Measurements from ENCODE around the gene SINHCAF.

The SINHCAF gene

DNA sequence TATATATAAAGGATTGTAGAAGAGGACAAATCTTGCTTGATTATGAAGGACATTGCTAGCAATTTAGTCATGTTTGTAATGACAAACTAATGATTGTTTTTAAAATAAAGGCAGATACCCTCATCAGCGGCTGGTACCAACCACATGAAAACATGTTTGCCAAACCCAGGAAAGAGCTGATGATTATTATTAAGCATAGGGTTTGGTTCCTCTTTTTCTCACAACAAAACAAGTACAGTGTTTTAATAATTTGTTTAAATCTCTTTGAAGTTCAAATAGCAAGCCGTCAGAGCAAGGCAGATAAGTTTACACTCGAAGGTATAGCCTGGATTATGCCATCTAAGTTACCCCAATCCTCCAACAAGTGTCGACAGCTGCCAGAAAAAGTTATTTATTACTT lies 5.3 kb upstream of the SINHCAF start:
- DNase-seq (ENCODE audit: low spot score): no peak

DNA sequence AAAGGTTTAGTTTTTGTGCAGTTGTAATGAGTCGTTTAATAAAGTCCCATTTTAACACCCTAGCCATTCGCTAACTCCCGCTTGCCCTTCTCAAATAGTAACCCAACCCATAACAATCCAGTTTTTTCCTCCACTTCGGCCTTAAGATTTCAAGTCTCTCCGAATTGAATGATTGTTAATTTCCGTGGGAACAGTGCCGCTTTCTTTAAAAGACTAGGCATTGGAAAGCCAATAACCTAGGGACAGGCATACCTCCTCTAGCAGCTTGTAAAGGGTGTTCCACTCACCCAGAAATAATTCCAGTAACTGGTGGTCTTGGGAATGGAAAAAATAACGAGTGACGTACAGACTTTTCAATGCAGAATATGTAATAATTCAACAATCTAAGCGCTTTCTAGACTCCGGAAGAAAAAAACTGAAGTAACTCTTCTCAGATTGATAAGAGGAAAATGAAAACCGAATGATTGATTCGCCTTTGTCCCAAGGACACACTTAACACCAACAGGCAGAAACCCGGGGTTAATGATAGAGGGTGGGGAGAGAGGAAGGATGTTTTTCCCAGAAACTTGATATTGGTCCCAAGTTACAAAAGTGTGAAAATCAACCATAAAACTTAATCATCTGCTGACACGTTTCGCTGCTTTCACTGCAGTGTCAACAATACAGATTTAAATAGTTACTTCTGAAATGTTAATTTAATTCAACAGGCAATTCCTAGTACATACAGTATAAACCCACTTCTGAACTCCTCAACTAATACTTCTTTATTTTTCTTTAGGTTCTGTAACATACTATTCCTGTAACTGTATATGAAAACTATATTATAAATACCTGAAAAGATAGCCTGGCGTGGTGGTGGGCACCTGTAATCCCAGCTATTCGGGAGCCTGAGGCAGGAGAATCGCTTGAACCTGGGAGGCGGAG lies 1.0 kb upstream of the SINHCAF start:
- DNase-seq (ENCODE audit: low spot score): no peak

DNA sequence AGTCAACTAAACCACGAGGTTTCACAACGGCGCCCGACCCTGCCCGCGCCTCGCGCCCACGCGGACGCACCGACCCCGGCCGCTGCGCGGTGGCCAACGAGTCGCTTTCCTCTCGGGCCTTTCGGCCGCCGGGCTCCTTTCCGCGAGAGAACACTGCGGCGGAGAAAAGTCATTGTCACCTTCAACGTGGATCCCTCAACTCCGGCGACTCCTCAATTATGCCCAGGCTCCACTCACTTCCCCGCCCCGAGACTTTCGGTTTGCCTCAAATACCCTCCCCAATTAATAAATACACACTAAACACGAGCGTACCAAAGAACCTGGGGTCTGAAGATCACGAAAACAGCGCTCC lies 450 bp downstream of the SINHCAF start:
- DNase-seq (ENCODE audit: low spot score): no peak

DNA sequence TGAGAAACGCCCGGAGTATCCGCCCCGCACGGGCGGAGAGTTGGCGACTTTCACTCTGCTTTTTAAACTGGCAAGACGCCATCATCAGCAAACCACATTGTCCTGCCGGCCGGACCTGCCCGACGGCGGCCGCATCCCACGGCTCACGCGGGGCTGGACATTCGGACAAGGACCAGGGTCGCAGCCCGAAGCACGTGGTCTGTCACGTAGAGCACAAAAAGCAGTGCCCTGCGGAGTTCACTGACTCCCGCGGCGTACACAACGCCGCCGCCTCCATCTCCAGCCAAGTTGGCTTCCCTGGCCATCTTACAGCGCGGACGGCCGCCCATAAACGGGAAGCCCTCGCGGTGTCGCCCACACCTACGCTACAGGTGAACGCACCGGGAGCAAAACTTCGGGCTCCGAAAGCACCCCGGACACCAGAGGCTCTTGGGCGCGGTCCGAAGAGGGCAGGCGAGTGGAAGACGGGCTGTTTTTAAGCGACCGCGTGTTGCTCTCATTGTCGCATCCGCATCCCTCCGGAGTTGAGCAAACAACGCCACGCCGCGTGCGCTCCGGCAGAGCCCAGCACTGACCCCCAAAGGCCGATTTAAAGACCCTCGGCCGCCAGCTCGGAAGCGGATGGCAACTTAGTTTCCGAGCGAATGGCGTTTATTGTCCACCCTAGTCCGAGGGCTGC lies 966 bp downstream of the SINHCAF start:
- DNase-seq (ENCODE audit: low spot score): peak; percentile 79

DNA sequence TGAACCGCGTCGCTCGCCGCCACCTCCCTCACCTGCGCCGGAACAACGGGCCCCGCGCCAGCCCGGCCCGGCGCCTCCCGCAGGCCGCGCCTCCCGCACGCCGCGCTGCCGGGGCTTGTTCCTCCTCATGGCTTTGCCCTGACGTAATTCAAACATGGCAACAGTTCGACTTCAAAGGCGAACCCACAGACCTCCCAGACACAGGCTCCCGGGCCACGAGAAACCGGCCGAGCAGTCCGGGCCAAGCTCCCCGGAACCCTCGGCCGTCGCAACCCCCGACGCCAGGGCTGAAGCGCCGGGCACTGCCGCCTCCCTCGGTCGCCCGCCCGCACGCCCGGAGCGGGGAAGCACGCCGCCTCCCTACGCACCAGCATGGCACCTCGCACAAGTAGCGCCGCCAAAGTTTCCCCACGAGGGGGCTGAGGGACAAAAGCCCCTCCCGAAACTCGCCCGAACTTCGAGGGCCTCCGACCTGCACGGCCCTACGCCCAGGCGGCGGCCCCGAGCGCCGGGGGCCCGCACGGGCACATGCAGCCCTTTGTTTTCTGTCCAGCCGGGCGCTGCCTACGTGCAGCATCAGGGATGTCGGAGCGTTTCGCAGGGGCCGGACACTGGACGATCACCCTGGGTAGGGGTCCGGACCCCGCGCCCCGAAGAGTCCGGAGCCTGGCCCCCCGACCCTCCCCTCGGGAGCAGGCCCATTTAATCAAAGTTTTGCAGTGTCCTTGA lies 1.7 kb downstream of the SINHCAF start:
- DNase-seq (ENCODE audit: low spot score): peak; percentile 86

DNA sequence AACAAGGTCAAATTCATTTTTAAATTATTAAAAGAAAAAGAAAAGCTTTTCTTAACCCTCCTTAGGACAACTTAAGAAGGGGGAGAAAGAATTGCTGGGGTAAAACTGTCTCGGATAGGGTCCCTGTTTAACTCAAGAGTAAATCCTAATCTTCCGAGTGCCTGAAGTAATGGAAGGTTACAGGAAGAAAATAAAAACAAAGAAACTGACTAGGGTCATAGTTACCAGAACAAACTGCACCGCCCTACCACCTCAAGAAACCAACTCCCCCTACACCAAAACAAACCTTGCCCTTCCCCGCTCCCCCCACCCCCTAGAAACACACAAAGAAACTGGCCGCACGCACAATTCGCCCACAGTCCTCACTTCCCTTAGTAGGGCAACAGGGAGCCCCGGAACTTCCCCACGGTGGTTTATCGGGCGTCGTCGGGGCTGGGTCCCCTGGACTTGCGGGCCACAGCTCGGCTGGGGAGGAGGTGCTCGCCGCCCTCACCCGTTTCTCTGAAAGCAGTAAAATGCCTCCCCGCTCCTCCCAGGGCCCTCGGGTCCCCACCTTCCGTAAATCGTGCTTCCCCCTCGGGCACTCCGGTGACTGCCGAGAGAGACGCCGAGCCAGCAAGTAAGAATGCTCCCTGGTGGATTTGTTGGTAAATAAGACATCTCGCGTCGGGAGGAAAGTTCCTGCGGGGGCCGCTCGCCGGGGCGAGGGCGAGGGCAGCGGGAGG lies 2.4 kb downstream of the SINHCAF start:
- DNase-seq (ENCODE audit: low spot score): no peak

DNA sequence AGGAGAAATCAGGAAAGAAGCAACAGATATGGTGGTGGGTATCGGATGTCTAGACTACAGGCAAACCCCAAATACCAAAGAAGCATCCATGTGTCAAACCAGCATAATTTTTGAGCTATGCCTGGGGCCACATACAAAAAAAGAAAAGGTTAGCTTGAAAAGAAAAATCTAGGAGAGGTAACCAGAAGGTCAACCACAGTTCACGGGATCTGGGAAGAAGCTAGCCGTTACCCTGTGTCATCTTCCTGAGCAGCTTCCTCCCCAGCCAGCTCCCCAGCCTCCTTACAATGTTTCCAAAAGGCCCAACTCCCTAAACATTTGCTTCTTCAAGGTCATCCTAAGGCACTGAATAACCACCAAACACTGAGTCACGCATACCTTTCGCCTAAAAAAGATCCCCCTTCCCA lies 3.1 kb downstream of the SINHCAF start:
- no peak for DNase-seq (ENCODE audit: low spot score)

DNA sequence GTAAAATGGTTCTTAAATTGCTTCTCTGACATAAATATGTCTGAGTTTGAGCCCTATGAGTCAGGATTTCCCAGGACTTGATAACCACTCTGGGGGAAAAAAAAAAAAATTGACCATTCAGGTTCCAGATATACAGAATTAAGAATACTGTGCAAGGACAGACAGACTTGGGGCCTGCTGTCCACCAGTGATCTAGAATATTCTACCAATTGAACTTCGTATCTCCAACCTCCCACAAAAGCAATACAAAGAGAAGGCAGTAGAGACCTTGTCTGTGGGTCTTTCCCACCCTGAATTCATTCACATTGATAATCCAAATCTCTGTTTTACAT lies 4.1 kb downstream of the SINHCAF start:
- DNase-seq (ENCODE audit: low spot score): no peak

DNA sequence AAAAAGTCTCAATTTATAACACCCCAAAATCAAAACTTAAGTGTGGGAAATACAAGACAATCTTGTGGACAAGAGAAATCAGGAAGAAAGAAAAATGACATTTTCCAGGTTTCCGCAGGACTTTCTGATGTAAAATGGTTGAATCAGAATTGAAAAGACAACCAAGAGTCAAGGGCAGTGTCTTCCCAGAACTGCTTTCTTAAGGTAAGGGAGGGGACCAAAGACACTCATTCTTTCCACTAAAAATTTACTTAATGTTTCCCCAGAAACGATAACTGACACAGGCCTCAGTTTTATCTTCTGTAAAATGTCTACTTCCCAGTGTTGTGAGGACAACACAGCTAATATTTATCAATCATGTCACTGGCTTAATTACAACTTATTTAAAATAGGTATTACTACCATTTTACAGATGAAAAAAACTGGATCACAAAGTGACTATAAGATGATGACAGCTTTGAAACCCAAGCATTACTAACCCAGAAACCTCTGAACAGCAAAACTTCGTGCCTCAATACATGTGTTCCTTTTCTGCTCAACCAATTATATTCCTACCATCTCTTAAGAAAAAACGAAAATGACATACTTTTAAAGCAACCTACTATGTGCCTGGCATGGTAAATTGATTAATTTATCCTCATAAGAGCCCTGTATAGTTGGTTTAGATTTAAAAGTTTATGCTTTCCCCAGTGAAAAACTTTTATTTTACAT lies 4.6 kb downstream of the SINHCAF start:
- DNase-seq (ENCODE audit: low spot score): no peak

DNA sequence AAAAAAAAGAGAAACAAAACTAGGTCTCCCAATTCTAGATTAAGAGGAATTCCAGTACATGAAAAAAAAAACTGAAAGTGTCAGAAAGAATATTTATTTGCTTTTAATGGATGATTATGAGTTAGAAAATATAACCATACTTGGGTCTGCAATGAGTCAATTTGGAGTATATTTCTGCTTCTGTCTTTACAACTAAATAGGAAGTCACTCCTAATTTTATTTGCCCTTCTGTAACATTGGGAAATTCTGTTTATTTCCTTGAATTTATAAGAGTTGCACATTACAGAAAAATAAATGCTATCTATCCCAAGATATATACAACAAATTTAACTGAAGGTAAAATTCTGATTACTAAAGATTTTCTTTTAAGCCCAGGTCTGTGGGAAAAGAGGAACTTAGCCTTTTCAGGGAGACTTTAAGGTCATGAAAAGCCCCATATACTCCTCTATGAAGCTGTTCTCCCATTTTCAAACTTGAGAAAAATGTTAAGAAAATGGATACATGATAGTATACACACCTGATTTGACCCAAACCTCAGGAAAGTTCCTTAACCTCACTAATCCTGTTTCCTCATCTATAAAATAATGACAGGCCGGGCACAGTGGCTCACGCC lies 7.2 kb downstream of the SINHCAF start:
- DNase-seq (ENCODE audit: low spot score): no peak

DNA sequence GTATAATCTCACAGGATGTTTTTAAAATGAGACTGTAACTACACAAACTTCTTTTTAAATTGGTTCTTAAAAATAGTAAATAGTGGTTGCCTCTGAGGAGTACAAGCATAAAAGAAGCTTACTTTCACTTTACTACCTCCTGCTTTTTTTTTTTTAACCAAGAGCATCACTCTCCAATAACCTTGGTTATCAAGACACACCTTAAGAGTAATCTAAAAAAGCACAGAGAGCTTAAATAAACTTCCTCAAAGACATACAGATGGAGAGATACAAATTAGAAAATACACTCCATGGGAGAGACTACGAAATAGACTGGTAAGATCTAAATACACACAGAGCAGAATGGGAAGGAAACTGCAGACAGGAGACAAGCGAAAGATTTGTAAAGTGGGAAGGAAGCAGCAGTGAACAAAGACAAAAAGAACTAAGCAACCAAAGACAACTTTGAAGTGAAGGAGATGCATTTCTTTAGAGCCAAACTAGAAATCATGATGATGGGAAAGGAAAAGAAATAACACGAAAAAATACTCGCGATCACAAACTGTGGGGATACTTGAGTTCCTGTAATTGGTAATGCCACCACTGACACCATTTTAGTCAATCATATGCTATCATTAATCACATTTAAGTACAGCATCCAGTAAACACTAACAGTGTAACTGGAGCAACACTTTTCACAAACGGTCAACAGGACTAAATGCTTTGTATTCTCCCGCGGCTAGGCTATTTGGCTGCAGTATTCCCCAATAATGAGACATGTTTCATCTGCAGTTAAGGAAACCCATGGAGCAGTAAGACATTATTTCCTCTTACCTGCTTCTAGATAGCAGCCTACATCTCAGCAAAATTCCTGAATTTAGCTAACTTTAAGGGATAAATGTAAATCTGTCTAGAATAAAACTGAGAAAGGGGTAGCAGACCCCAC lies 8.2 kb downstream of the SINHCAF start:
- no peak for DNase-seq (ENCODE audit: low spot score)

DNA sequence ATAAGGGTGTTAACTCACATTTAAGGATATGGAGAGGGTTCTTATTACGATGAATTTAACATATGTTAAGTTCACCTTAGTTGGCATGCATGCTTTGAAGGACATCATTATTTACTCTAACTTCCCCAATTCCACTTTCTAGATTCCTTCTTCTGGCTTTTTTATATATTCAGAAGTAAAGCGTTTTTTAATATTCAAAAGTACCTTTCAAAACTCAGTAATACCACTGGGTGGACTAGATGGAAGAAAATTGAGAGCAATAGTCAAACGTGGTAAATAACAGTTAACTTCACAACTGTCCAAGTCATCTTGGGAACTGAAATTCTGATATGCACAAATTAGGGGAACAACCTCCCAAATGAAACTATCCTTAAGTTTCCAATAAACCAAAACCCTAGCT lies 9.1 kb downstream of the SINHCAF start:
- DNase-seq (ENCODE audit: low spot score): no peak

DNA sequence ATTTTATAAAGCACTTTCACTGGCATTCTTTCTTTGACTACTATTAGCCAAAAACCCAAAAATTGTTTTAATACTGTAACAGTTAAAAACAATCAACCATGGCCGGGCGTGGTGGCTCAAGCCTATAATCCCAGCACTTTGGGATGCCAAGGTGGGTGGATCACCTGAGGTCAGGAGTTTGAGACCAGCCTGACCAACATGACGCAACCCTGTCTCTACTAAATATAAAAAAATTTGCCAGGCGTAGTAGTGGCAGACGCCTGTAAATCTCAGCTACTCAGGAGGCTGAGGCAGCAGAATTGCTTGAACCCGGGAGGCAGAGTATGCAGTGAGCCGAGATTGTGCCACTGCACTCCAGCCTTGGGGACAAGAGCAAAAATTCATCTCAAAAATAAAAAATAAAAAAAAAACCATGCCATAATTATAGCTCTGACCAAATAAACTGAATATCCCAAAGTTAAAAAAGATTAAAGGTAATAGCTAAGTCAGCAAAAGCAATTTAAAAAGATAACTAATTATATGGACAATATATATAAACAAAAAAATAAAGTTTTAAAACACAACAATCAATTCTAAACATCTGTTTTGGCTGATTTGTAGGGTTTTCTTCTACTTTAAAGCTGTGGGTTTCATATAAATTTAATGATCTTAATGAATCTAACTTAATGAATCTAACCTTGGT lies 10.0 kb downstream of the SINHCAF start:
- DNase-seq (ENCODE audit: low spot score): no peak

DNA sequence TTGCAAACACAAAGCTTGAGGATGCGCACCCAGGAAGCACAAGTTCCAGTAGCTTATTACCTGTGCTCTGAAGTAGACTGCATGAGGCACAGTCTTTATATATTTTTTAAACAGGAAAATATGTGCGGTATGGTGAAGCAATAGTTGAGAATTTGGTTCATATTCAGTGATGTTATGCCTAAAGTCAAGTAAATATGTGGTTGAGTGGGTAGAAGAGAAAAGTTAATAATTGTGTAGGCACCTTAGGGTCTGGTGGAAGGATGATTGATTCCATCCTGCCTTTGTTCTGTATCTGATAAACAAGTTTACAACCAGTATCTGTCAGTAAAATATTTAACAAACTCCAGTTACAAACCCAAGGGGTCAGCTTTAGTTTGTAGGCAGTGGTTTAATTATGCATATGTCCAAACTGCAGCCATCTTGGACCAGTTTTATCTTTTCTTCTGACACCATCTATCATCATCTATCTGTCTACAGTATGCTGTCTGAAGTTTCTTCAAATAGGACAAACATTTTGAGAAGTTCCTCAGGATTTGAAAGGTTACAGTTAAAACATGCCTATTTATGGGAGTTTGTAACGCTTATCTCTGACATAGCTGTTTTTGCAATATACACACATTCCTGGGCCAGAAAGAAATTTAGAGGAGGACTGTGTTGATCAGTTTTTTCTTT lies 10.8 kb downstream of the SINHCAF start:
- DNase-seq (ENCODE audit: low spot score): no peak

DNA sequence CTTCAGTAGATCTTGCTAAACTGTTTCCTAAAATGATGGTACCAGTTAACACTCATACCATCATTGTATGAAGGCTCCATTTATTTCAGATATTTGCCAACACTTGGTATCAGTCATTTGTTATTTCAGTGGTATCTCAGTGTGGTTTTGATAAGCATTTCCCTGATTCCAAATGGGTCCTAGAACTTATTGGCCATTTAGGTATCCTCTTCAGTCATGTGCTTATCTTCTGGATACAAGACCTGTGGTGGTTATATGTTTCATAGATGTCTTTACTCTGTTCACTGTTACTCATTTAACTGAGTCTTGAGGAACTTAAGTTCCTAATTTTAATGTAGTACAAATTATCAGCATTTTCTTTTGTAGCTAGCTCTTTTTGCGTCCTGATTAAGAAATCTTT lies 13.5 kb downstream of the SINHCAF start:
- DNase-seq (ENCODE audit: low spot score): no peak

DNA sequence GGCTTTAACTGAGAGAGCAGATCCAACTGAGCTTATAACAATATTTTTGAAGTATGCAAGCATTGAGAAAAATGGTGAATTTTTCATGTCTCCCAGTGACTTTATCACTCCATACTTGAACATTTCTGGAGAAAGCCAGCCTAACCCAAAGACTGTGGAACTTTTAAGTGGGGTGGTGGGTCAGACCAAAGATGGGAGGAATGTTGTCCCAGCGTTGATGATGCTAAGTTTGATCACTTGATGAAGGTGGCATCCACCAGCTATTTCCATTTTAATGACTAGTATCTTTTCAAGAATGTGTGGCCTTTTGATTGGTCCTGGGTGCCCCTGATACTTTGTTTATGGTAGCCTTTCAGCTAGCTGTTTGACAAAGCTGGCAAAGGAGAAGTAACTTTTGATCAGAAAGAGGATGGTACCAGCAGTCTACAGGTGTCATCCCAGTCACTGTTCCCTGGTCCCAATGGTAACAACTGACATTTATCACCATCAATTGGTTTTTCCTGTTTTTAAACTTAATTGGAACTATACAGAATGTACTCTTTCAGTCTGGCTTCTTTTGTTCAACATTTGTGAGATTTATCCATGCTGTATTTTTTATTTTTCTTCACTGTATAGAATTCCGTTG lies 14.2 kb downstream of the SINHCAF start:
- no peak for DNase-seq (ENCODE audit: low spot score)

DNA sequence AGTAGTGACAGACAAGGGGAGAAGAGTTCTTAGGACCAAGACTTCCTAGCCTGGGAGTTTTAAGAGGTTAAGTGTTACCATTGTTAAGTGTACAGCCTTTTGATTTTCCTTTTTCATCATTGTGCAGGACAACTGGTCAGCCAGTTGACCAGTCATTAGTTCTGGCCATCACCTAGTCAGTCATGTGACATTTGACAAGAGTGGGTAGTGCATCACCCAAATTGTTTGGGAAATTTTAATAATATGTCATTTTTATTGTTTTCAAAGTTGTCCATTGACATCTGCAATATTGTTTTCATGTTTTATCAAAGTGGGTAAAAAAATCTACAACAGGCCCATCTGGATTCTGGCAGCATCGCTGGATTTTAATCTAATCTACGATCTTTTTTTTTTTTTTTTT lies 15.5 kb downstream of the SINHCAF start:
- DNase-seq (ENCODE audit: low spot score): no peak

DNA sequence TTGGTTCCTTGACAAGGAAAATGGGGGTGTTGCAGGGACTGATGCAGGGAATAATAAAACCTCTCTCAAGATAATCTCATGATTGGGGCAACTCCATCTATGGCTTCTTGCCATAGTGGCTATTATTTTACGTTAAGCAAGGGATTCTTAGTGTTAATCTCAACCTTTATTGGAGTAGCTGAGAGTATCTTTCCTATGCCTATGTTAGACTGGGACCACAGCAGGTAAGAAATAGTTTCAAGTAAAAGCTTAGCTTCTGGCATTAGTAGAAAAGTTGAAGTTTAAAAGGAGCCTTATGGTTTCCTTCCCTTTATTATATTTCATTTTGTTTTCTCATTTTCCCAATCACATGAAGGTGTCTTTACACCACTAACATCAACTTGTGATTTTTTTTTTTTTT lies 16.7 kb downstream of the SINHCAF start:
- DNase-seq (ENCODE audit: low spot score): no peak

DNA sequence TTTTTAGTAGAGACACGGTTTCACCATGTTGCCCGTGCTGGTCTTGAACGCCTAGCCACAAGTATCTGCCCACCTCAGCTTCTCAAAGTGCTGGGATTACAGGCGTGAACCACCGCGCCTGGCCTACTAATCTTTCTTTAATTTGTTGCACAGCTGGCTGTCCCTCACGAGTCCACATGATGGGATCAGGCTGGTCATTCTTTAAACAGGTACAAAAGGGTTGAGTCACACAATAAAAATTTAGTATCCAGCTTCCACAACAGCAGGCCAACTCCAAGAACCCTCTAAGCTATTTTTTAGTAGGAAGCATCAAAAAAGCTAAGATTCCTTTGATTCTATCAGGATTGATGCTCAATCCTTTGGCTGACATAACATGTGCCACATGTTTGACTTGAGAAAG lies 17.8 kb downstream of the SINHCAF start:
- DNase-seq (ENCODE audit: low spot score): no peak

Data from ecto neural progenitor cell (in vitro differentiated cells).